K562 (cell line): ENCODE measurements around the gene ANKS1B. TPM values are rescaled to one million over a fixed set of nuclear protein-coding genes. Genes with fewer than 3 reads are reported as not detected.

ENCODE experiments used
- ATAC-seq: fragments of 200-7000 bp; cut with Tn5 transposase; 3 replicates; pipeline ENCODE4 v1.9.1; 2020; ENCODE audit warnings: moderate library complexity
- BruUV-seq: library from RNA; stranded (reverse); fragments of 400-500 nt; replicated peaks from 2 replicates; lab custom pipeline; 2021; lab: Mats Ljungman, UMichigan
- CTCF ChIA-PET: fragments of 300-600 bp; formaldehyde crosslinking; extraction: SDS; loops from one replicate; lab custom pipeline; 2021; ENCODE audit warnings: low intra/inter-chr PET ratio; lab: Yijun Ruan, JAX
- POLR2A ChIA-PET: fragments of 300-600, 350-650 bp; sonication (Branson Sonifier 250); formaldehyde crosslinking; extraction: SDS; loops from one replicate; lab custom pipeline; 2021; ENCODE audit warnings: antibody characterized with exemption, inconsistent platforms; lab: Yijun Ruan, JAX
- DNase-seq, 4 experiments: peaks; one replicate each; pipeline versions ENCODE4 v3.0.0 to v3.0.0-alpha.2; 2011 to 2018; ENCODE audit warnings: low spot score in 3 of 4, mixed read lengths in 3 of 4; ENCODE audit errors: extremely low read depth in 1 of 4
- FAIRE-seq: peaks from 2 replicates; lab custom pipeline; 2011; peaks lifted over from hg19 to GRCh38; lab: Jason Lieb, UNC
- H2AFZ ChIP-seq: 2 replicates; pipeline ENCODE4 v1.6.0; 2011; ENCODE audit warnings: low read depth, low read length, control low read depth, inconsistent platforms
- H3K27ac ChIP-seq: fragments of 200-600 bp; 3 replicates; pipeline ENCODE4 v1.8.0; 2011; ENCODE audit warnings: low read depth, mild to moderate bottlenecking, control low read depth, inconsistent platforms, low read length, moderate library complexity, mixed read lengths; ENCODE audit errors: extremely low read depth
- H3K27me3 ChIP-seq, 2 experiments: fragments of 300-600 bp in 1 of 2; 2 replicates in 1 of 2; 3 replicates in 1 of 2; pipeline versions ENCODE4 v1.6.0 to v1.8.0; 2011; ENCODE audit warnings: inconsistent platforms in 2 of 2, low read length in 2 of 2, mild to moderate bottlenecking in 1 of 2, mixed read lengths in 1 of 2, moderate library complexity in 1 of 2; ENCODE audit not compliant: control insufficient read depth in 2 of 2, insufficient read depth in 2 of 2
- H3K36me3 ChIP-seq: fragments of 300-600 bp; 3 replicates; pipeline ENCODE4 v1.8.0; 2011; ENCODE audit warnings: mild to moderate bottlenecking, low read length, inconsistent platforms; ENCODE audit not compliant: control insufficient read depth, insufficient read depth
- H3K4me1 ChIP-seq, 2 experiments: fragments of 200-600 bp in 1 of 2; replicated peaks in 1 of 2; 2 replicates in 1 of 2; 3 replicates in 1 of 2; pipeline versions ENCODE4 v1.5.1 to v1.8.0; 2011; ENCODE audit warnings: inconsistent platforms in 2 of 2, low read length in 2 of 2, mild to moderate bottlenecking in 1 of 2, mixed read lengths in 1 of 2, moderate library complexity in 1 of 2; ENCODE audit not compliant: control insufficient read depth in 2 of 2, insufficient read depth in 2 of 2
- H3K4me2 ChIP-seq: 2 replicates; pipeline ENCODE4 v1.6.1; 2011; ENCODE audit warnings: low read length, control low read depth, inconsistent platforms, mixed read lengths; ENCODE audit not compliant: insufficient read depth
- H3K4me3 ChIP-seq: fragments of 200-600 bp; sonication (generic), shearing (Covaris generic); 2 replicates; pipeline ENCODE4 v1.5.1; 2016; ENCODE audit warnings: control low read depth, inconsistent platforms
- H3K79me2 ChIP-seq: fragments of 200-600 bp; 3 replicates; pipeline ENCODE4 v1.8.0; 2011; ENCODE audit warnings: low read length, inconsistent platforms; ENCODE audit not compliant: control insufficient read depth, insufficient read depth
- H3K9ac ChIP-seq, 2 experiments: 2 replicates each; pipeline versions ENCODE4 v1.6.0 to v1.6.1; 2011; ENCODE audit warnings: low read depth in 2 of 2, low read length in 2 of 2, control low read depth in 1 of 2, inconsistent platforms in 1 of 2, mild to moderate bottlenecking in 1 of 2, mixed read lengths in 1 of 2; ENCODE audit not compliant: insufficient read depth in 1 of 2
- H3K9me1 ChIP-seq: one replicate; pipeline ENCODE4 v1.6.0; 2011; ENCODE audit warnings: inconsistent platforms, mild to moderate bottlenecking, low read length, moderate library complexity; ENCODE audit not compliant: control insufficient read depth, insufficient read depth
- H3K9me3 ChIP-seq: replicated peaks from 2 replicates; pipeline ENCODE4 v1.5.1; 2011; ENCODE audit warnings: low read depth, low read length, inconsistent platforms; ENCODE audit not compliant: control insufficient read depth, insufficient read depth
- H4K20me1 ChIP-seq: replicated peaks from 2 replicates; pipeline ENCODE4 v1.6.1; 2011; ENCODE audit warnings: low read length, inconsistent platforms, mixed read lengths; ENCODE audit not compliant: control insufficient read depth, insufficient read depth
- ARNT ChIP-seq, 2 experiments: fragments of 450-650 bp; IDR thresholded peaks; 2 replicates each; pipeline ENCODE4 v1.6.1; 2016; ENCODE audit warnings: mild to moderate bottlenecking in 1 of 2
- CHD1 ChIP-seq: fragments of 200-600 bp; sonication (generic); IDR thresholded peaks from one replicate; pipeline ENCODE4 v1.6.1; 2012; ENCODE audit warnings: mild to moderate bottlenecking, moderate library complexity, low read length, inconsistent platforms
- FOSL1 ChIP-seq: fragments of 200-800 bp; sonication (Bioruptor generic); conservative IDR thresholded peaks from 2 replicates; pipeline ENCODE4 v1.6.1; 2016; ENCODE audit warnings: missing genetic modification characterization, missing compliant biosample characterization
- GMEB1 ChIP-seq: fragments of 250-450 bp; sonication (Bioruptor Pico); IDR thresholded peaks from 2 replicates; pipeline ENCODE4 v1.4.0; 2020; ENCODE audit warnings: mild to moderate bottlenecking
- HCFC1 ChIP-seq: IDR thresholded peaks from 2 replicates; pipeline ENCODE4 v1.6.1; 2012; ENCODE audit warnings: low read depth, low read length, improper control_type of control experiment
- HNRNPUL1 ChIP-seq: fragments of 200-400 bp; formaldehyde crosslinking; IDR thresholded peaks from 2 replicates; pipeline ENCODE4 v1.6.1; 2017; ENCODE audit warnings: low read length
- HOXB6 ChIP-seq: fragments of 250-450 bp; sonication (Bioruptor Pico); IDR thresholded peaks from 2 replicates; pipeline ENCODE4 v1.5.1; 2022; ENCODE audit warnings: mild to moderate bottlenecking, borderline replicate concordance
- KAT8 ChIP-seq: fragments of 450-650 bp; IDR thresholded peaks from 2 replicates; pipeline ENCODE4 v1.6.1; 2016; ENCODE audit warnings: low read depth, mild to moderate bottlenecking
- L3MBTL2 ChIP-seq: fragments of 450-650 bp; IDR thresholded peaks from 2 replicates; pipeline ENCODE4 v1.6.1; 2016; ENCODE audit warnings: mild to moderate bottlenecking, moderate library complexity
- MEF2A ChIP-seq: IDR thresholded peaks from 2 replicates; pipeline ENCODE4 v1.6.1; 2011; ENCODE audit warnings: low read depth, mild to moderate bottlenecking, low read length, moderate library complexity; ENCODE audit not compliant: control insufficient read depth
- MYBL2 ChIP-seq, 2 experiments: fragments of 450-650 bp in 1 of 2; sonication (generic) in 1 of 2; formaldehyde crosslinking in 1 of 2; IDR thresholded peaks; 2 replicates each; pipeline versions ENCODE4 v1.6.1 to v1.8.1; 2017 to 2022; ENCODE audit warnings: borderline replicate concordance in 1 of 2, inconsistent platforms in 1 of 2, low read depth in 1 of 2, mild to moderate bottlenecking in 1 of 2, missing genetic modification reagents in 1 of 2, moderate library complexity in 1 of 2
- PHTF2 ChIP-seq: fragments of 250-450 bp; sonication (Bioruptor Pico); IDR thresholded peaks from 2 replicates; pipeline ENCODE4 v1.5.0; 2021; ENCODE audit warnings: mild to moderate bottlenecking
- PRPF4 ChIP-seq: fragments of 200-400 bp; formaldehyde crosslinking; IDR thresholded peaks from one replicate; pipeline ENCODE4 v1.6.1; 2017; ENCODE audit warnings: low read length, low read depth, mild to moderate bottlenecking; ENCODE audit not compliant: insufficient read depth, poor library complexity, severe bottlenecking
- SFPQ ChIP-seq: fragments of 200-400 bp; formaldehyde crosslinking; IDR thresholded peaks from 2 replicates; pipeline ENCODE4 v1.6.1; 2017; ENCODE audit warnings: mild to moderate bottlenecking, low read depth, low read length, moderate library complexity
- ZNF23 ChIP-seq: fragments of 250-450 bp; sonication (Bioruptor Pico); IDR thresholded peaks from 2 replicates; pipeline ENCODE4 v1.4.0; 2020; ENCODE audit warnings: mild to moderate bottlenecking
- ZNF696 ChIP-seq: fragments of 250-450 bp; sonication (Bioruptor Pico); conservative IDR thresholded peaks from 2 replicates; pipeline ENCODE4 v1.4.0; 2020; ENCODE audit warnings: mild to moderate bottlenecking, moderate library complexity
- WGBS: fragments of 100-300 bp; shearing (Covaris generic); methylation state at CpG from one replicate; pipeline ENCODE4 v1.1.6; 2016; ENCODE audit warnings: low coverage, mixed read lengths; ENCODE audit not compliant: insufficient coverage; ENCODE audit errors: missing lambda C conversion rate; 5-methylcytosine and 5-hydroxymethylcytosine counted together
- in situ Hi-C: fragments of 300-500 bp; cut with MboI; formaldehyde crosslinking; loops from 4 replicates; pipeline ENCODE4 v1.15.0; 2018; ENCODE audit warnings: inconsistent platforms, mixed read lengths
- intact Hi-C: fragments of 100-400 bp; cut with micrococcal nuclease; formaldehyde crosslinking; loops from 2 replicates; pipeline ENCODE4 v1.14.2; 2022
- polyA plus RNA-seq, 8 experiments: library from polyadenylated mRNA; depleted of rRNA in 4 of 8; stranded (reverse) in 5 of 8; unstranded in 3 of 8; fragments of >200 nt; fragmentation: Nextera tagmentation in 2 of 8; fragmentation: Illumina TruSeq in 1 of 8; extraction: Ambion mirVana in 2 of 8; extraction: Trizol in 1 of 8; gene quantifications; 2 replicates each; pipeline versions ENCODE4 v1.2.1 to v1.2.3, GENCODE V29; 2011 to 2014; ENCODE audit warnings: inconsistent platforms in 1 of 8, missing spikeins in 1 of 8
- total RNA-seq, 7 experiments: library from RNA; depleted of rRNA in 6 of 7; stranded (reverse); fragments of >200 nt in 6 of 7; fragmentation: Illumina TruSeq in 2 of 7; extraction: Trizol in 2 of 7; gene quantifications; 2 replicates each; pipeline versions ENCODE4 v1.2.1 to v1.2.3, GENCODE V29; 2011 to 2021; ENCODE audit warnings: low replicate concordance in 1 of 7
- TF ChIP-seq, protein P1 (sequence below): fragments of 250-450 bp; sonication (Bioruptor Pico); IDR thresholded peaks from 2 replicates; pipeline ENCODE4 v1.5.0; 2021; ENCODE audit warnings: mild to moderate bottlenecking, borderline replicate concordance

Gene ANKS1B
- total and polyA plus RNA-seq, 9 of the 15 experiments (the other 6 are each of a cell fraction or from before 2014, with no cell fraction given), result 0.04 to 0.47 (median 0.28) TPM; not detected in 4

GRCh38 chr12:99977550-99977949 is 7.2 kb downstream of the ANKS1B start:
- in situ Hi-C loops (no loop called here), intact Hi-C loops (no loop called here)
- H3K9me1 ChIP-seq, result no peaks in the 10 kb centered on the region
- no TSS peak for BruUV-seq
- 3% methylated on average over 4 of the region's 4 CpGs for WGBS
- DNase-seq (no peak), ATAC-seq (no peak), FAIRE-seq (no peak)
- no peaks in the 10 kb centered on the region for H3K4me1 ChIP-seq
- CTCF ChIA-PET, result no interaction called here
- H3K4me2 ChIP-seq, result no peak overlapping the region
- H3K9ac ChIP-seq, result no peak overlapping the region
- no peaks in the 10 kb centered on the region for H4K20me1 ChIP-seq
- TF ChIP-seq ZNF23 (CRISPR knock-in tag), result no peak
- TF ChIP-seq ZNF696, result no peak
- TF ChIP-seq HOXB6 (CRISPR knock-in tag), result no peak
- no peak for TF ChIP-seq FOSL1
- TF ChIP-seq, protein P1, sequence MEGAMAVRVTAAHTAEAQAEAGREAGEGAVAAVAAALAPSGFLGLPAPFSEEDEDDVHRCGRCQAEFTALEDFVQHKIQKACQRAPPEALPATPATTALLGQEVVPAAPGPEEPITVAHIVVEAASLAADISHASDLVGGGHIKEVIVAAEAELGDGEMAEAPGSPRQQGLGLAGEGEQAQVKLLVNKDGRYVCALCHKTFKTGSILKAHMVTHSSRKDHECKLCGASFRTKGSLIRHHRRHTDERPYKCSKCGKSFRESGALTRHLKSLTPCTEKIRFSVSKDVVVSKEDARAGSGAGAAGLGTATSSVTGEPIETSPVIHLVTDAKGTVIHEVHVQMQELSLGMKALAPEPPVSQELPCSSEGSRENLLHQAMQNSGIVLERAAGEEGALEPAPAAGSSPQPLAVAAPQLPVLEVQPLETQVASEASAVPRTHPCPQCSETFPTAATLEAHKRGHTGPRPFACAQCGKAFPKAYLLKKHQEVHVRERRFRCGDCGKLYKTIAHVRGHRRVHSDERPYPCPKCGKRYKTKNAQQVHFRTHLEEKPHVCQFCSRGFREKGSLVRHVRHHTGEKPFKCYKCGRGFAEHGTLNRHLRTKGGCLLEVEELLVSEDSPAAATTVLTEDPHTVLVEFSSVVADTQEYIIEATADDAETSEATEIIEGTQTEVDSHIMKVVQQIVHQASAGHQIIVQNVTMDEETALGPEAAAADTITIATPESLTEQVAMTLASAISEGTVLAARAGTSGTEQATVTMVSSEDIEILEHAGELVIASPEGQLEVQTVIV (CRISPR knock-in tag), result no peak
- no peak for TF ChIP-seq CHD1
- TF ChIP-seq HNRNPUL1, result no peak
- TF ChIP-seq L3MBTL2, result no peak
- no peak for TF ChIP-seq PHTF2 (CRISPR knock-in tag)
- TF ChIP-seq GMEB1 (CRISPR knock-in tag), result no peak
- no peak for TF ChIP-seq MYBL2 (IDR thresholded peaks at IDR 0.05; ENCODE audit: low read depth)
- no peak for TF ChIP-seq MYBL2 (CRISPR knock-in tag; IDR thresholded peaks at IDR 0.05; ENCODE audit: borderline replicate concordance)
- TF ChIP-seq SFPQ, result no peak
- no peak for TF ChIP-seq PRPF4
- TF ChIP-seq ARNT (IDR thresholded peaks at IDR 0.05), result no peak
- no peak for TF ChIP-seq KAT8
- no peak for TF ChIP-seq HCFC1
- no peak for TF ChIP-seq MEF2A
- H3K9me3 ChIP-seq, result no peaks in the 10 kb centered on the region
- no peak overlapping the region for H3K27ac ChIP-seq
- no peaks in the 10 kb centered on the region for H3K27me3 ChIP-seq
- no peak overlapping the region for H2AFZ ChIP-seq
- POLR2A ChIA-PET, result no interaction called here
- no peaks in the 10 kb centered on the region for H3K79me2 ChIP-seq
- H3K4me3 ChIP-seq, result no peak overlapping the region
- no peaks in the 10 kb centered on the region for H3K36me3 ChIP-seq
